Activated naive CD4-positive, alpha-beta T cell treated with anti-CD3 and anti-CD28 coated beads for 36 hours (primary cell): ENCODE data around the gene VPS33B. TPM values are rescaled to one million over a fixed set of nuclear protein-coding genes. Genes with fewer than 3 reads are reported as not detected.

ENCODE experiments used
- CTCF ChIA-PET: fragments of 350-600 bp; sonication (Branson Sonifier 250); formaldehyde crosslinking; loops from one replicate; lab custom pipeline; 2021; ENCODE audit warnings: antibody characterized with exemption; lab: Charles Lee
- DNase-seq: peaks from one replicate; pipeline ENCODE4 v3.0.0-alpha.2; 2020
- H3K27ac Mint-ChIP-seq: one replicate; pipeline ENCODE4 v1.8.0; 2021; ENCODE audit warnings: mild to moderate bottlenecking, mixed read lengths
- H3K27me3 Mint-ChIP-seq: one replicate; pipeline ENCODE4 v1.8.0; 2021; ENCODE audit warnings: low read depth, mixed read lengths
- H3K36me3 Mint-ChIP-seq: one replicate; pipeline ENCODE4 v1.8.0; 2021; ENCODE audit warnings: low read depth, mixed read lengths
- H3K4me1 Mint-ChIP-seq: one replicate; pipeline ENCODE4 v1.8.0; 2021; ENCODE audit warnings: low read depth, mixed read lengths
- H3K4me3 Mint-ChIP-seq: one replicate; pipeline ENCODE4 v1.8.0; 2021; ENCODE audit warnings: mild to moderate bottlenecking, moderate library complexity, mixed read lengths
- H3K9me3 Mint-ChIP-seq: one replicate; pipeline ENCODE4 v1.8.0; 2021; ENCODE audit warnings: mixed read lengths
- intact Hi-C: fragments of 100-400 bp; cut with micrococcal nuclease; formaldehyde crosslinking; loops from one replicate; pipeline ENCODE4 v1.15.1; 2023
- total RNA-seq, 2 experiments: library from RNA; stranded (reverse); gene quantifications; one replicate each; pipeline ENCODE4 v1.2.3, GENCODE V29; 2021

VPS33B gene
- total RNA-seq, 2 experiments from 2014 or later, result 19.8 to 21.2 TPM

- H3K27me3 Mint-ChIP-seq, result no peaks in the 10 kb centered on the region
- H3K9me3 Mint-ChIP-seq, result no peaks in the 10 kb centered on the region
- no peak for DNase-seq
- CTCF ChIA-PET, result interaction anchor here (1.0 to 1.3 kb wide), 2 partner anchors 33 to 34 kb away, joined by 4 to 5 read pairs; no protein-coding TSS in a partner anchor
- intact Hi-C loops, result no loop called here
- peaks cover 12% of the 10 kb centered on the region for H3K36me3 Mint-ChIP-seq
- no peak overlapping the region for H3K4me3 Mint-ChIP-seq
- H3K4me1 Mint-ChIP-seq, result peaks cover 29% of the 10 kb centered on the region
- no peak overlapping the region for H3K27ac Mint-ChIP-seq
These were observed 31.9 kb downstream of the VPS33B start for GRCh38 chr15:90990446-90990845.

GRCh38 chr15:90989040-90989768 lies 33.2 kb downstream of the VPS33B start:
- no peaks in the 10 kb centered on the region for H3K9me3 Mint-ChIP-seq
- H3K4me3 Mint-ChIP-seq, result no peak overlapping the region
- CTCF ChIA-PET, result interaction anchor here (0.6 to 1.0 kb wide), 2 partner anchors 8 to 32 kb away, joined by 3 to 5 read pairs; no protein-coding TSS in a partner anchor
- H3K27ac Mint-ChIP-seq, result no peak overlapping the region
- H3K27me3 Mint-ChIP-seq, result no peaks in the 10 kb centered on the region
- peaks cover 28% of the 10 kb centered on the region for H3K4me1 Mint-ChIP-seq
- no peak for DNase-seq
- H3K36me3 Mint-ChIP-seq, result peaks cover 17% of the 10 kb centered on the region
- intact Hi-C loops, result no loop called here

GRCh38 chr15:90988296-90988695 lies 34.1 kb downstream of the VPS33B start:
- Mint-ChIP-seq H3K4me1 (peaks cover 28% of the 10 kb centered on the region), H3K9me3 (no peaks in the 10 kb centered on the region), H3K36me3 (peaks cover 21% of the 10 kb centered on the region), H3K27me3 (no peaks in the 10 kb centered on the region), H3K27ac (no peak overlapping the region), H3K4me3 (no peak overlapping the region)
- no peak for DNase-seq
- CTCF ChIA-PET, result interaction anchor here (0.8 to 1.9 kb wide), 2 partner anchors 9 to 32 kb away, joined by 3 to 5 read pairs; no protein-coding TSS in a partner anchor
- intact Hi-C loops, result no loop called here

GRCh38 chr15:90987561-90988141 lies 34.7 kb downstream of the VPS33B start:
- H3K4me1 Mint-ChIP-seq, result peaks cover 26% of the 10 kb centered on the region
- intact Hi-C loops, result no loop called here
- no peaks in the 10 kb centered on the region for H3K27me3 Mint-ChIP-seq
- CTCF ChIA-PET, result interaction anchor here (0.8 to 3.4 kb wide), 3 partner anchors 8 to 31 kb away, joined by 3 to 14 read pairs (median 5); no protein-coding TSS in a partner anchor
- no peak overlapping the region for H3K4me3 Mint-ChIP-seq
- H3K9me3 Mint-ChIP-seq, result no peaks in the 10 kb centered on the region
- no peak overlapping the region for H3K27ac Mint-ChIP-seq
- DNase-seq, result no peak
- peaks cover 24% of the 10 kb centered on the region for H3K36me3 Mint-ChIP-seq

- intact Hi-C loops, result no loop called here
- Mint-ChIP-seq H3K36me3 (peaks cover 27% of the 10 kb centered on the region), H3K27me3 (no peaks in the 10 kb centered on the region), H3K4me1 (peaks cover 23% of the 10 kb centered on the region), H3K27ac (no peak overlapping the region), H3K9me3 (no peaks in the 10 kb centered on the region), H3K4me3 (no peak overlapping the region)
- CTCF ChIA-PET, result interaction anchor here (0.6 to 3.4 kb wide), 3 partner anchors 8 to 78 kb away, joined by 3 to 14 read pairs (median 5); no protein-coding TSS in a partner anchor
- DNase-seq, result no peak
These were observed 35.4 kb downstream of the VPS33B start for GRCh38 chr15:90986790-90987507.

- Mint-ChIP-seq H3K36me3 (peaks cover 64% of the 10 kb centered on the region), H3K27me3 (no peaks in the 10 kb centered on the region), H3K4me1 (peaks cover 6% of the 10 kb centered on the region), H3K9me3 (no peaks in the 10 kb centered on the region), H3K4me3 (no peak overlapping the region), H3K27ac (no peak overlapping the region)
- intact Hi-C loops, result no loop called here
- no peak for DNase-seq
- CTCF ChIA-PET, result interaction anchor here (1.1 kb wide), 1 partner anchor 11 kb away, joined by 7 read pairs; no protein-coding TSS in a partner anchor
These were observed 40.3 kb downstream of the VPS33B start for GRCh38 chr15:90982135-90982534.

GRCh38 chr15:90981681-90982080 lies 40.7 kb downstream of the VPS33B start:
- intact Hi-C loops, result no loop called here
- Mint-ChIP-seq H3K9me3 (no peaks in the 10 kb centered on the region), H3K27ac (no peak overlapping the region), H3K36me3 (peaks cover 66% of the 10 kb centered on the region), H3K27me3 (no peaks in the 10 kb centered on the region), H3K4me1 (peaks cover 6% of the 10 kb centered on the region), H3K4me3 (no peak overlapping the region)
- no peak for DNase-seq
- CTCF ChIA-PET, result interaction anchor here (1.6 kb wide), 1 partner anchor 25 kb away, joined by 5 read pairs; no protein-coding TSS in a partner anchor

GRCh38 chr15:90979582-90979981 lies 42.8 kb downstream of the VPS33B start:
- no peak for DNase-seq
- Mint-ChIP-seq H3K4me3 (no peak overlapping the region), H3K9me3 (no peaks in the 10 kb centered on the region), H3K4me1 (peaks cover 6% of the 10 kb centered on the region), H3K36me3 (peaks cover 81% of the 10 kb centered on the region), H3K27me3 (no peaks in the 10 kb centered on the region), H3K27ac (no peak overlapping the region)
- intact Hi-C loops, result no loop called here
- CTCF ChIA-PET, result interaction anchor here (0.7 to 1.6 kb wide), 2 partner anchors 8 to 9 kb away, joined by 3 to 5 read pairs; no protein-coding TSS in a partner anchor

GRCh38 chr15:90974216-90974615 lies 48.2 kb downstream of the VPS33B start:
- intact Hi-C loops, result no loop called here
- no peak overlapping the region for H3K27ac Mint-ChIP-seq
- CTCF ChIA-PET, result no interaction called here
- peaks cover 68% of the 10 kb centered on the region for H3K36me3 Mint-ChIP-seq
- H3K27me3 Mint-ChIP-seq, result no peaks in the 10 kb centered on the region
- H3K4me3 Mint-ChIP-seq, result no peak overlapping the region
- DNase-seq, result no peak
- H3K9me3 Mint-ChIP-seq, result no peaks in the 10 kb centered on the region
- H3K4me1 Mint-ChIP-seq, result no peaks in the 10 kb centered on the region

GRCh38 chr15:90972133-90972532 lies 50.3 kb downstream of the VPS33B start:
- H3K27me3 Mint-ChIP-seq, result no peaks in the 10 kb centered on the region
- no peaks in the 10 kb centered on the region for H3K4me1 Mint-ChIP-seq
- H3K4me3 Mint-ChIP-seq, result no peak overlapping the region
- no peak overlapping the region for H3K27ac Mint-ChIP-seq
- CTCF ChIA-PET, result no interaction called here
- DNase-seq, result no peak
- intact Hi-C loops, result no loop called here
- H3K9me3 Mint-ChIP-seq, result no peaks in the 10 kb centered on the region
- H3K36me3 Mint-ChIP-seq, result peaks cover 58% of the 10 kb centered on the region

GRCh38 chr15:90970274-90970673 lies 52.1 kb downstream of the VPS33B start:
- H3K4me3 Mint-ChIP-seq, result no peak overlapping the region
- no peak overlapping the region for H3K27ac Mint-ChIP-seq
- no peak for DNase-seq
- H3K9me3 Mint-ChIP-seq, result no peaks in the 10 kb centered on the region
- H3K36me3 Mint-ChIP-seq, result peaks cover 51% of the 10 kb centered on the region
- peaks cover under 1% of the 10 kb centered on the region for H3K4me1 Mint-ChIP-seq
- intact Hi-C loops, result no loop called here
- CTCF ChIA-PET, result interaction anchor here (0.9 to 1.4 kb wide), 2 partner anchors 12 to 14 kb away, joined by 3 to 7 read pairs; no protein-coding TSS in a partner anchor
- no peaks in the 10 kb centered on the region for H3K27me3 Mint-ChIP-seq

- Mint-ChIP-seq H3K4me1 (peaks cover 2% of the 10 kb centered on the region), H3K9me3 (no peaks in the 10 kb centered on the region), H3K4me3 (no peak overlapping the region), H3K27me3 (no peaks in the 10 kb centered on the region), H3K27ac (no peak overlapping the region), H3K36me3 (peaks cover 49% of the 10 kb centered on the region)
- intact Hi-C loops, result no loop called here
- CTCF ChIA-PET, result interaction anchor here (0.9 to 1.4 kb wide), 2 partner anchors 12 to 64 kb away, joined by 3 to 5 read pairs; no protein-coding TSS in a partner anchor
- DNase-seq, result no peak
These were observed 54.0 kb downstream of the VPS33B start for GRCh38 chr15:90968434-90968833.
